ENCODE data around the gene TNFAIP8.

- TF ChIP-seq, protein P1, sequence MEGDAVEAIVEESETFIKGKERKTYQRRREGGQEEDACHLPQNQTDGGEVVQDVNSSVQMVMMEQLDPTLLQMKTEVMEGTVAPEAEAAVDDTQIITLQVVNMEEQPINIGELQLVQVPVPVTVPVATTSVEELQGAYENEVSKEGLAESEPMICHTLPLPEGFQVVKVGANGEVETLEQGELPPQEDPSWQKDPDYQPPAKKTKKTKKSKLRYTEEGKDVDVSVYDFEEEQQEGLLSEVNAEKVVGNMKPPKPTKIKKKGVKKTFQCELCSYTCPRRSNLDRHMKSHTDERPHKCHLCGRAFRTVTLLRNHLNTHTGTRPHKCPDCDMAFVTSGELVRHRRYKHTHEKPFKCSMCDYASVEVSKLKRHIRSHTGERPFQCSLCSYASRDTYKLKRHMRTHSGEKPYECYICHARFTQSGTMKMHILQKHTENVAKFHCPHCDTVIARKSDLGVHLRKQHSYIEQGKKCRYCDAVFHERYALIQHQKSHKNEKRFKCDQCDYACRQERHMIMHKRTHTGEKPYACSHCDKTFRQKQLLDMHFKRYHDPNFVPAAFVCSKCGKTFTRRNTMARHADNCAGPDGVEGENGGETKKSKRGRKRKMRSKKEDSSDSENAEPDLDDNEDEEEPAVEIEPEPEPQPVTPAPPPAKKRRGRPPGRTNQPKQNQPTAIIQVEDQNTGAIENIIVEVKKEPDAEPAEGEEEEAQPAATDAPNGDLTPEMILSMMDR (IDR thresholded peaks at IDR 0.05; ENCODE audit: insufficient read depth, low read depth, low read length), result no peak
- TF ChIP-seq EZH2 (IDR thresholded peaks at IDR 0.05; ENCODE audit: insufficient read depth, low read length), result no peak
These were observed 70.2 kb downstream of the TNFAIP8 start for GRCh38 chr5:119426057-119426456.
